K562 (cell line): Measurements from ENCODE around the gene BBS1. TPM values are rescaled to one million over a fixed set of nuclear protein-coding genes. Genes with fewer than 3 reads are reported as not detected.
A peak's percentile ranks its signal among the peaks of the same experiment; 100 is the strongest.

ENCODE experiments used
- ATAC-seq: fragments of 200-7000 bp; cut with Tn5 transposase; 3 replicates; pipeline ENCODE4 v1.9.1; 2020; ENCODE audit warnings: moderate library complexity
- BruUV-seq: library from RNA; stranded (reverse); fragments of 400-500 nt; replicated peaks from 2 replicates; lab custom pipeline; 2021; lab: Mats Ljungman, UMichigan
- CTCF ChIA-PET: fragments of 300-600 bp; formaldehyde crosslinking; extraction: SDS; loops from one replicate; lab custom pipeline; 2021; ENCODE audit warnings: low intra/inter-chr PET ratio; lab: Yijun Ruan, JAX
- POLR2A ChIA-PET: fragments of 300-600, 350-650 bp; sonication (Branson Sonifier 250); formaldehyde crosslinking; extraction: SDS; loops from one replicate; lab custom pipeline; 2021; ENCODE audit warnings: antibody characterized with exemption, inconsistent platforms; lab: Yijun Ruan, JAX
- DNase-seq, 4 experiments: peaks; one replicate each; pipeline versions ENCODE4 v3.0.0 to v3.0.0-alpha.2; 2011 to 2018; ENCODE audit warnings: low spot score in 3 of 4, mixed read lengths in 3 of 4; ENCODE audit errors: extremely low read depth in 1 of 4
- FAIRE-seq: peaks from 2 replicates; lab custom pipeline; 2011; peaks lifted over from hg19 to GRCh38; lab: Jason Lieb, UNC
- H2AFZ ChIP-seq: 2 replicates; pipeline ENCODE4 v1.6.0; 2011; ENCODE audit warnings: low read depth, low read length, control low read depth, inconsistent platforms
- H3K27ac ChIP-seq: fragments of 200-600 bp; 3 replicates; pipeline ENCODE4 v1.8.0; 2011; ENCODE audit warnings: low read depth, mild to moderate bottlenecking, control low read depth, inconsistent platforms, low read length, moderate library complexity, mixed read lengths; ENCODE audit errors: extremely low read depth
- H3K27me3 ChIP-seq, 2 experiments: fragments of 300-600 bp in 1 of 2; 2 replicates in 1 of 2; 3 replicates in 1 of 2; pipeline versions ENCODE4 v1.6.0 to v1.8.0; 2011; ENCODE audit warnings: inconsistent platforms in 2 of 2, low read length in 2 of 2, mild to moderate bottlenecking in 1 of 2, mixed read lengths in 1 of 2, moderate library complexity in 1 of 2; ENCODE audit not compliant: control insufficient read depth in 2 of 2, insufficient read depth in 2 of 2
- H3K36me3 ChIP-seq: fragments of 300-600 bp; 3 replicates; pipeline ENCODE4 v1.8.0; 2011; ENCODE audit warnings: mild to moderate bottlenecking, low read length, inconsistent platforms; ENCODE audit not compliant: control insufficient read depth, insufficient read depth
- H3K4me1 ChIP-seq, 2 experiments: fragments of 200-600 bp in 1 of 2; replicated peaks in 1 of 2; 2 replicates in 1 of 2; 3 replicates in 1 of 2; pipeline versions ENCODE4 v1.5.1 to v1.8.0; 2011; ENCODE audit warnings: inconsistent platforms in 2 of 2, low read length in 2 of 2, mild to moderate bottlenecking in 1 of 2, mixed read lengths in 1 of 2, moderate library complexity in 1 of 2; ENCODE audit not compliant: control insufficient read depth in 2 of 2, insufficient read depth in 2 of 2
- H3K4me2 ChIP-seq: 2 replicates; pipeline ENCODE4 v1.6.1; 2011; ENCODE audit warnings: low read length, control low read depth, inconsistent platforms, mixed read lengths; ENCODE audit not compliant: insufficient read depth
- H3K4me3 ChIP-seq: fragments of 200-600 bp; sonication (generic), shearing (Covaris generic); 2 replicates; pipeline ENCODE4 v1.5.1; 2016; ENCODE audit warnings: control low read depth, inconsistent platforms
- H3K79me2 ChIP-seq: fragments of 200-600 bp; 3 replicates; pipeline ENCODE4 v1.8.0; 2011; ENCODE audit warnings: low read length, inconsistent platforms; ENCODE audit not compliant: control insufficient read depth, insufficient read depth
- H3K9ac ChIP-seq, 2 experiments: 2 replicates each; pipeline versions ENCODE4 v1.6.0 to v1.6.1; 2011; ENCODE audit warnings: low read depth in 2 of 2, low read length in 2 of 2, control low read depth in 1 of 2, inconsistent platforms in 1 of 2, mild to moderate bottlenecking in 1 of 2, mixed read lengths in 1 of 2; ENCODE audit not compliant: insufficient read depth in 1 of 2
- H3K9me1 ChIP-seq: one replicate; pipeline ENCODE4 v1.6.0; 2011; ENCODE audit warnings: inconsistent platforms, mild to moderate bottlenecking, low read length, moderate library complexity; ENCODE audit not compliant: control insufficient read depth, insufficient read depth
- H3K9me3 ChIP-seq: replicated peaks from 2 replicates; pipeline ENCODE4 v1.5.1; 2011; ENCODE audit warnings: low read depth, low read length, inconsistent platforms; ENCODE audit not compliant: control insufficient read depth, insufficient read depth
- H4K20me1 ChIP-seq: replicated peaks from 2 replicates; pipeline ENCODE4 v1.6.1; 2011; ENCODE audit warnings: low read length, inconsistent platforms, mixed read lengths; ENCODE audit not compliant: control insufficient read depth, insufficient read depth
- ATF7 ChIP-seq: fragments of 450-650 bp; IDR thresholded peaks from 2 replicates; pipeline ENCODE4 v1.7.1; 2014; ENCODE audit warnings: mild to moderate bottlenecking, moderate library complexity
- BHLHE40 ChIP-seq: IDR thresholded peaks from 2 replicates; pipeline ENCODE4 v1.6.1; 2011; ENCODE audit warnings: low read length, improper control_type of control experiment
- BRD4 ChIP-seq: fragments of 200-600 bp; sonication (generic); IDR thresholded peaks from 2 replicates; pipeline ENCODE4 v1.6.1; 2017; ENCODE audit warnings: inconsistent platforms
- CXXC5 ChIP-seq: fragments of 250-450 bp; sonication (Bioruptor Pico); IDR thresholded peaks from 2 replicates; pipeline ENCODE4 v1.8.0; 2022; ENCODE audit warnings: inconsistent platforms, mild to moderate bottlenecking, moderate library complexity
- FOXJ3 ChIP-seq: sonication (generic); formaldehyde crosslinking; IDR thresholded peaks from 2 replicates; pipeline ENCODE4 v1.4.0; 2020; ENCODE audit warnings: mild to moderate bottlenecking, missing genetic modification reagents
- HIVEP1 ChIP-seq: fragments of 250-450 bp; sonication (Bioruptor Pico); IDR thresholded peaks from 2 replicates; pipeline ENCODE4 v1.4.0; 2020; ENCODE audit warnings: mild to moderate bottlenecking
- ILK ChIP-seq: fragments of 450-650 bp; IDR thresholded peaks from 2 replicates; pipeline ENCODE4 v1.6.1; 2016; ENCODE audit warnings: missing genetic modification characterization, low read depth, mild to moderate bottlenecking, missing compliant biosample characterization, moderate library complexity, borderline replicate concordance
- JUNB ChIP-seq: fragments of 450-650 bp; formaldehyde crosslinking; conservative IDR thresholded peaks from 2 replicates; pipeline ENCODE4 v1.4.0; 2020; ENCODE audit warnings: mild to moderate bottlenecking
- KDM1A ChIP-seq, 2 experiments: fragments of 450-650 bp; IDR thresholded peaks; 2 replicates each; pipeline ENCODE4 v1.6.1; 2016; ENCODE audit warnings: mild to moderate bottlenecking in 2 of 2
- MYBL2 ChIP-seq, 2 experiments: fragments of 450-650 bp in 1 of 2; sonication (generic) in 1 of 2; formaldehyde crosslinking in 1 of 2; IDR thresholded peaks; 2 replicates each; pipeline versions ENCODE4 v1.6.1 to v1.8.1; 2017 to 2022; ENCODE audit warnings: borderline replicate concordance in 1 of 2, inconsistent platforms in 1 of 2, low read depth in 1 of 2, mild to moderate bottlenecking in 1 of 2, missing genetic modification reagents in 1 of 2, moderate library complexity in 1 of 2
- NONO ChIP-seq, 2 experiments: fragments of 200-400 bp in 1 of 2; fragments of 450-650 bp in 1 of 2; formaldehyde crosslinking in 1 of 2; IDR thresholded peaks; 2 replicates each; pipeline ENCODE4 v1.6.1; 2017; ENCODE audit warnings: low read depth in 2 of 2, mild to moderate bottlenecking in 2 of 2, moderate library complexity in 2 of 2, low read length in 1 of 2
- NR4A1 ChIP-seq, 2 experiments: fragments of 250-450 bp in 1 of 2; fragments of 450-650 bp in 1 of 2; sonication (Bioruptor Pico) in 1 of 2; IDR thresholded peaks; 2 replicates each; pipeline versions ENCODE4 v1.4.0 to v1.6.1; 2016 to 2020; ENCODE audit warnings: mild to moderate bottlenecking in 2 of 2, missing compliant biosample characterization in 1 of 2, missing genetic modification characterization in 1 of 2, moderate library complexity in 1 of 2
- RB1 ChIP-seq: fragments of 450-650 bp; IDR thresholded peaks from 2 replicates; pipeline ENCODE4 v1.6.1; 2017; ENCODE audit warnings: low read depth, mild to moderate bottlenecking
- TCF7L2 ChIP-seq: fragments of 150-350 bp; IDR thresholded peaks from 2 replicates; pipeline ENCODE4 v1.6.1; 2016; ENCODE audit warnings: low read depth, mild to moderate bottlenecking, low read length, moderate library complexity
- ZBTB1 ChIP-seq: sonication (generic); formaldehyde crosslinking; IDR thresholded peaks from 2 replicates; pipeline ENCODE4 v1.8.1; 2023; ENCODE audit warnings: missing genetic modification reagents, low read depth, mild to moderate bottlenecking, borderline replicate concordance
- ZNF121 ChIP-seq: sonication (generic); formaldehyde crosslinking; conservative IDR thresholded peaks from 2 replicates; pipeline ENCODE4 v1.8.0; 2022; ENCODE audit warnings: missing genetic modification reagents
- WGBS: fragments of 100-300 bp; shearing (Covaris generic); methylation state at CpG from one replicate; pipeline ENCODE4 v1.1.6; 2016; ENCODE audit warnings: low coverage, mixed read lengths; ENCODE audit not compliant: insufficient coverage; ENCODE audit errors: missing lambda C conversion rate; 5-methylcytosine and 5-hydroxymethylcytosine counted together
- in situ Hi-C: fragments of 300-500 bp; cut with MboI; formaldehyde crosslinking; loops from 4 replicates; pipeline ENCODE4 v1.15.0; 2018; ENCODE audit warnings: inconsistent platforms, mixed read lengths
- intact Hi-C: fragments of 100-400 bp; cut with micrococcal nuclease; formaldehyde crosslinking; loops from 2 replicates; pipeline ENCODE4 v1.14.2; 2022
- polyA plus RNA-seq, 8 experiments: library from polyadenylated mRNA; depleted of rRNA in 4 of 8; stranded (reverse) in 5 of 8; unstranded in 3 of 8; fragments of >200 nt; fragmentation: Nextera tagmentation in 2 of 8; fragmentation: Illumina TruSeq in 1 of 8; extraction: Ambion mirVana in 2 of 8; extraction: Trizol in 1 of 8; gene quantifications; 2 replicates each; pipeline versions ENCODE4 v1.2.1 to v1.2.3, GENCODE V29; 2011 to 2014; ENCODE audit warnings: inconsistent platforms in 1 of 8, missing spikeins in 1 of 8
- total RNA-seq, 7 experiments: library from RNA; depleted of rRNA in 6 of 7; stranded (reverse); fragments of >200 nt in 6 of 7; fragmentation: Illumina TruSeq in 2 of 7; extraction: Trizol in 2 of 7; gene quantifications; 2 replicates each; pipeline versions ENCODE4 v1.2.1 to v1.2.3, GENCODE V29; 2011 to 2021; ENCODE audit warnings: low replicate concordance in 1 of 7
- TF ChIP-seq, protein P1 (sequence below): fragments of 450-650 bp; IDR thresholded peaks from 2 replicates; pipeline ENCODE4 v1.6.1; 2018; ENCODE audit warnings: mild to moderate bottlenecking, low read depth; ENCODE audit not compliant: partially characterized antibody
- TF ChIP-seq, protein P2 (sequence below): fragments of 150-350 bp; IDR thresholded peaks from 2 replicates; pipeline ENCODE4 v1.6.1; 2014; ENCODE audit warnings: low read depth, mild to moderate bottlenecking, low read length, borderline replicate concordance

Gene BBS1
- total and polyA plus RNA-seq, 9 of the 15 experiments (the other 6 are each of a cell fraction or from before 2014, with no cell fraction given) = 9.0 to 19.8 (median 12.1) TPM

DNA sequence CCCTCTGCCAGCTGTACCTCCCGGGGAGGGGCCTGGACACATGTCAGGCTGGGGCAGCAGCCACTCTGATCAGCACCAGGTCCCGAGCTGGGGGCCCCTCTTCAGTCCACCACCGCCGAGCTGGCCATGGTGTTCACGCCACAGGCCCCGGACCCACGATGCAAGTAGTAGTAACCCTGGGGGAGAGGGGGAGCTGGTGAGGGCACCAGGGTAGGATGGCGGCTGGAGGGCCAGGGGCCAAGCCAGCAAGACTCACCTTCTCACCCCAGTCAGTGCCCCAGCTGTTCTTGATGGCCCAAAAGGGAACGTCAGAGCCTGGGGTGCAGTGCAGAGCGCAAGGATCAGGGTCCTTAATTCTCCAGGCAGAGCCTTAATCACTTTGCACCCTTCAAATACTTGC, 53.4 kb downstream of the BBS1 start:
- POLR2A ChIA-PET = interaction anchor here (0.8 to 1.2 kb wide), 2 partner anchors 15 to 329 kb away, joined by 4 read pairs; no protein-coding TSS in a partner anchor
- Histone ChIP-seq H4K20me1 (no peaks in the 10 kb centered on the region), H3K4me1 (peaks cover 15 to 43% of the 10 kb centered on the region in 2 experiments; a peak in 4 of 5 replicates), H3K4me2 (no peak overlapping the region), H3K27me3 (peaks cover 0 to 10% of the 10 kb centered on the region in 2 experiments; a peak in 2 of 5 replicates), H3K9ac (0 out of 4 replicates have a peak overlapping the region, but pooled peaks of 1 of the 2 experiments have one; percentile 11), H3K36me3 (no peaks in the 10 kb centered on the region), H3K9me1 (no peaks in the 10 kb centered on the region), H2AFZ (no peak overlapping the region), H3K9me3 (no peaks in the 10 kb centered on the region), H3K79me2 (no peaks in the 10 kb centered on the region), H3K4me3 (no peak overlapping the region), H3K27ac (no peak overlapping the region)
- CTCF ChIA-PET = no interaction called here
- intact Hi-C loops (no loop called here), in situ Hi-C loops (no loop called here)
- no peak for FAIRE-seq
- no TSS peak for BruUV-seq
- 51% methylated on average over 8 of the region's 10 CpGs for WGBS
- no peak for DNase-seq
- TF ChIP-seq, protein P1, sequence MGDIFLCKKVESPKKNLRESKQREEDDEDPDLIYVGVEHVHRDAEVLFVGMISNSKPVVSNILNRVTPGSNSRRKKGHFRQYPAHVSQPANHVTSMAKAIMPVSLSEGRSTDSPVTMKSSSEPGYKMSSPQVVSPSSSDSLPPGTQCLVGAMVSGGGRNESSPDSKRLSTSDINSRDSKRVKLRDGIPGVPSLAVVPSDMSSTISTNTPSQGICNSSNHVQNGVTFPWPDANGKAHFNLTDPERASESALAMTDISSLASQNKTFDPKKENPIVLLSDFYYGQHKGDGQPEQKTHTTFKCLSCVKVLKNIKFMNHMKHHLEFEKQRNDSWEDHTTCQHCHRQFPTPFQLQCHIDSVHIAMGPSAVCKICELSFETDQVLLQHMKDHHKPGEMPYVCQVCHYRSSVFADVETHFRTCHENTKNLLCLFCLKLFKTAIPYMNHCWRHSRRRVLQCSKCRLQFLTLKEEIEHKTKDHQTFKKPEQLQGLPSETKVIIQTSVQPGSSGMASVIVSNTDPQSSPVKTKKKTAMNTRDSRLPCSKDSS = no peak
- TF ChIP-seq FOXJ3 (CRISPR knock-in tag) = no peak
- TF ChIP-seq BHLHE40 = no peak
- no peak for TF ChIP-seq JUNB
- no peak for TF ChIP-seq CXXC5
- no peak for TF ChIP-seq ZBTB1 (CRISPR knock-in tag)
- TF ChIP-seq NONO (IDR thresholded peaks at IDR 0.05; ENCODE audit: low read depth in 2 of 2, low read length in 1 of 2) = no peak
- TF ChIP-seq ZNF121 (CRISPR knock-in tag) = no peak
- TF ChIP-seq NR4A1 (CRISPR knock-in tag; IDR thresholded peaks at IDR 0.05) = no peak
- TF ChIP-seq NR4A1 (tag; IDR thresholded peaks at IDR 0.05) = no peak
- no peak for TF ChIP-seq HIVEP1 (CRISPR knock-in tag)
- TF ChIP-seq ILK (tag) = no peak
- TF ChIP-seq TCF7L2 = no peak
- TF ChIP-seq ATF7 = no peak
- TF ChIP-seq MYBL2 (IDR thresholded peaks at IDR 0.05; ENCODE audit: low read depth) = no peak
- no peak for TF ChIP-seq MYBL2 (CRISPR knock-in tag; IDR thresholded peaks at IDR 0.05; ENCODE audit: borderline replicate concordance)
- no peak for TF ChIP-seq BRD4
- no peak for TF ChIP-seq KDM1A (IDR thresholded peaks at IDR 0.05)
- TF ChIP-seq RB1 = no peak
- TF ChIP-seq, protein P2, sequence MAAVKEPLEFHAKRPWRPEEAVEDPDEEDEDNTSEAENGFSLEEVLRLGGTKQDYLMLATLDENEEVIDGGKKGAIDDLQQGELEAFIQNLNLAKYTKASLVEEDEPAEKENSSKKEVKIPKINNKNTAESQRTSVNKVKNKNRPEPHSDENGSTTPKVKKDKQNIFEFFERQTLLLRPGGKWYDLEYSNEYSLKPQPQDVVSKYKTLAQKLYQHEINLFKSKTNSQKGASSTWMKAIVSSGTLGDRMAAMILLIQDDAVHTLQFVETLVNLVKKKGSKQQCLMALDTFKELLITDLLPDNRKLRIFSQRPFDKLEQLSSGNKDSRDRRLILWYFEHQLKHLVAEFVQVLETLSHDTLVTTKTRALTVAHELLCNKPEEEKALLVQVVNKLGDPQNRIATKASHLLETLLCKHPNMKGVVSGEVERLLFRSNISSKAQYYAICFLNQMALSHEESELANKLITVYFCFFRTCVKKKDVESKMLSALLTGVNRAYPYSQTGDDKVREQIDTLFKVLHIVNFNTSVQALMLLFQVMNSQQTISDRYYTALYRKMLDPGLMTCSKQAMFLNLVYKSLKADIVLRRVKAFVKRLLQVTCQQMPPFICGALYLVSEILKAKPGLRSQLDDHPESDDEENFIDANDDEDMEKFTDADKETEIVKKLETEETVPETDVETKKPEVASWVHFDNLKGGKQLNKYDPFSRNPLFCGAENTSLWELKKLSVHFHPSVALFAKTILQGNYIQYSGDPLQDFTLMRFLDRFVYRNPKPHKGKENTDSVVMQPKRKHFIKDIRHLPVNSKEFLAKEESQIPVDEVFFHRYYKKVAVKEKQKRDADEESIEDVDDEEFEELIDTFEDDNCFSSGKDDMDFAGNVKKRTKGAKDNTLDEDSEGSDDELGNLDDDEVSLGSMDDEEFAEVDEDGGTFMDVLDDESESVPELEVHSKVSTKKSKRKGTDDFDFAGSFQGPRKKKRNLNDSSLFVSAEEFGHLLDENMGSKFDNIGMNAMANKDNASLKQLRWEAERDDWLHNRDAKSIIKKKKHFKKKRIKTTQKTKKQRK = no peak
- ATAC-seq = no peak
